A673 (cell line): ENCODE measurements around the gene KRT71. TPM values are rescaled to one million over a fixed set of nuclear protein-coding genes. Genes with fewer than 3 reads are reported as not detected.

Experiments
- BruUV-seq: library from RNA; stranded (reverse); fragments of 400-500 nt; replicated peaks from 2 replicates; lab custom pipeline; 2021; lab: Mats Ljungman, UMichigan
- CTCF ChIA-PET: fragments of 300-600 bp; sonication (Branson Sonifier 250); formaldehyde crosslinking; loops from one replicate; lab custom pipeline; 2022; ENCODE audit warnings: antibody characterized with exemption; lab: Charles Lee
- POLR2A ChIA-PET: fragments of 300-600 bp; sonication (Branson Sonifier 250); formaldehyde crosslinking; loops from one replicate; lab custom pipeline; 2022; ENCODE audit warnings: antibody characterized with exemption; ENCODE audit not compliant: low non-redundant PET; lab: Charles Lee
- DNase-seq: peaks from one replicate; pipeline ENCODE4 v3.0.0-alpha.2; 2015; ENCODE audit warnings: low spot score
- H3K27ac ChIP-seq: fragments of 200-600 bp; sonication (generic); 2 replicates; pipeline ENCODE4 v1.5.1; 2016; ENCODE audit warnings: mixed run types, low read depth, mild to moderate bottlenecking, mixed read lengths, antibody characterized with exemption, low read length; ENCODE audit not compliant: poor library complexity, severe bottlenecking
- H3K27me3 ChIP-seq: fragments of 200-600 bp; sonication (generic); replicated peaks from 2 replicates; pipeline ENCODE4 v1.6.1; 2017; ENCODE audit warnings: mixed run types, low read depth, mild to moderate bottlenecking, mixed read lengths, antibody characterized with exemption, low read length; ENCODE audit not compliant: insufficient read depth, poor library complexity
- H3K36me3 ChIP-seq: fragments of 200-600 bp; sonication (generic); 2 replicates; pipeline ENCODE4 v1.6.1; 2016; ENCODE audit warnings: mixed run types, mild to moderate bottlenecking, mixed read lengths, antibody characterized with exemption, low read length; ENCODE audit not compliant: insufficient read depth, poor library complexity, severe bottlenecking
- H3K4me1 ChIP-seq: fragments of 200-600 bp; sonication (generic); 2 replicates; pipeline ENCODE4 v1.6.1; 2017; ENCODE audit warnings: mixed run types, mild to moderate bottlenecking, mixed read lengths, antibody characterized with exemption, low read length; ENCODE audit not compliant: insufficient read depth, poor library complexity, severe bottlenecking
- H3K4me3 ChIP-seq: fragments of 200-600 bp; sonication (generic); 2 replicates; pipeline ENCODE4 v1.5.1; 2016; ENCODE audit warnings: low read depth, mixed run types, mild to moderate bottlenecking, mixed read lengths, low read length; ENCODE audit not compliant: poor library complexity, severe bottlenecking
- H3K9me3 ChIP-seq: fragments of 200-600 bp; sonication (generic); 2 replicates; pipeline ENCODE4 v1.6.1; 2016; ENCODE audit warnings: mixed run types, low read depth, mild to moderate bottlenecking, mixed read lengths, antibody characterized with exemption, low read length; ENCODE audit not compliant: poor library complexity, severe bottlenecking
- CTCF ChIP-seq: fragments of 300-800, 200-600 bp; sonication (generic); conservative IDR thresholded peaks from 2 replicates; pipeline ENCODE4 v1.5.1; 2017; ENCODE audit warnings: low read depth, mild to moderate bottlenecking, antibody characterized with exemption, low read length, moderate library complexity, mixed read lengths
- EZH2 ChIP-seq: fragments of 200-600 bp; sonication (generic); IDR thresholded peaks from 2 replicates; pipeline ENCODE4 v1.6.1; 2017; ENCODE audit warnings: borderline replicate concordance, low read depth, mild to moderate bottlenecking, mixed read lengths, antibody characterized with exemption, low read length; ENCODE audit not compliant: poor library complexity, severe bottlenecking
- intact Hi-C: fragments of 100-400 bp; cut with micrococcal nuclease; formaldehyde crosslinking; loops from one replicate; pipeline ENCODE4 v1.10.0; 2022; ENCODE audit not compliant: unreplicated experiment
- total RNA-seq: library from RNA; stranded (reverse); gene quantifications from 2 replicates; pipeline ENCODE4 v1.2.3, GENCODE V29; 2021

Gene KRT71
- total RNA-seq, 1 experiment from 2014 or later: not detected

DNA sequence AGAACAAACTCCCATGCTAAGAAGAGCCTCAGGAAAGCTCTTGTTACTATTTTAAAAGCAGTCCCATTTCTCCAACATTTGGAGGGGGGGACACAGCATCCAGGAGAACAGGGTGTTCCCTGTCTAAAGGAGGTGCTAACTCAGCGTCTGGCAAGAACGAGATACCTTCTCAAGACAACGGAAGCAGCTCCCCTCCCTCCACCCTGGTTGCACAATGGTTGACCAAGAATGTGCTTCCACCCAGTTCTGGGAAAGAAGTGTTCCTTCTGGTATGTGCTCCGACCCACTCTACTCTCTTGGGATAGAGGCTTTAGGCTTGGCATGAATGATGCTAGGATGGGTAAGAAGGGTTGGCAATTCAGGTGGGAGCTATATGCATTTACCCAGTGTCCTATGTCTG is 58.4 kb downstream of the KRT71 start:
- H3K36me3 ChIP-seq: no peaks in the 10 kb centered on the region
- ChIA-PET CTCF (no interaction called here), POLR2A (no interaction called here)
- H3K4me1 ChIP-seq: peaks cover 12% of the 10 kb centered on the region
- no TSS peak for BruUV-seq
- no peak for TF ChIP-seq EZH2
- TF ChIP-seq CTCF: no peak
- no peaks in the 10 kb centered on the region for H3K9me3 ChIP-seq
- intact Hi-C loops: no loop called here
- H3K27me3 ChIP-seq: peaks cover 18% of the 10 kb centered on the region
- no peak for DNase-seq
- no peak overlapping the region for H3K4me3 ChIP-seq
- no peak overlapping the region for H3K27ac ChIP-seq

DNA sequence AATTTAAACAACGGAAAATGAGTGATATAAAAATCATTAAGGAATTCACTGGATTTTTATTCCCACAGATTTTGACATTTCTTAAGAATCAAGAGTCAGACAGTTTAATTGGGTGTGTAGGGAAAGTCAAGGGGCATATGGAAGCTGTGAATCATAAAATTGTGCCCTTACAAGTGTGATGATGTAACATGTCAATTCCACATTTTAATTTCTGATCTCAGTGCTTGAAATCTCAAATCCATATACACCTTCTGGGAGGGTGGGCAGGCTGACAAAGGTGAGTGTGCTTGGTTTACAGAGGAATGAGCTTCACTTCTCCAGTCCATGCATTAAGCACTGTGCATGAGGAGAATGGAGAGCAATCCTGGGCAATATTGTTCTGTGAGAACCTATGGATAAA is 58.8 kb downstream of the KRT71 start:
- no peak overlapping the region for H3K4me3 ChIP-seq
- peaks cover 21% of the 10 kb centered on the region for H3K27me3 ChIP-seq
- no peaks in the 10 kb centered on the region for H3K36me3 ChIP-seq
- ChIA-PET POLR2A (no interaction called here), CTCF (no interaction called here)
- BruUV-seq: no TSS peak
- H3K27ac ChIP-seq: no peak overlapping the region
- no peak for DNase-seq
- peaks cover 12% of the 10 kb centered on the region for H3K4me1 ChIP-seq
- TF ChIP-seq EZH2 (no peak), CTCF (no peak)
- intact Hi-C loops: no loop called here
- H3K9me3 ChIP-seq: no peaks in the 10 kb centered on the region

Other genes with a start within 250 kb of the KRT71 start
- gene KRT83, start 231.7 kb downstream of the KRT71 start, total RNA-seq: not detected in 2 replicates
- gene KRT85, start 185.7 kb downstream of the KRT71 start, total RNA-seq: not detected in 2 replicates
- not detected in 2 replicates for gene KRT84, start 167.5 kb downstream of the KRT71 start, total RNA-seq
- gene KRT82, start 146.8 kb downstream of the KRT71 start, total RNA-seq: not detected in 2 replicates
- not detected in 2 replicates for gene KRT75, start 118.8 kb downstream of the KRT71 start, total RNA-seq
- not detected in 2 replicates for gene KRT6B, start 101.0 kb downstream of the KRT71 start, total RNA-seq
- not detected in 2 replicates for gene KRT6C, start 79.3 kb downstream of the KRT71 start, total RNA-seq
- 0.24 TPM in 1 of 2 replicates, not detected in the other for gene KRT6A, start 59.9 kb downstream of the KRT71 start, total RNA-seq
- 0.48 and 0.67 TPM in 2 replicates for gene KRT5, start 32.8 kb downstream of the KRT71 start, total RNA-seq
- gene KRT74, start 20.7 kb upstream of the KRT71 start, total RNA-seq: not detected in 2 replicates
- not detected in 2 replicates for gene KRT72, start 48.3 kb upstream of the KRT71 start, total RNA-seq
- not detected in 2 replicates for gene KRT73, start 65.4 kb upstream of the KRT71 start, total RNA-seq
- gene KRT2, start 99.1 kb upstream of the KRT71 start, total RNA-seq: not detected in 2 replicates
- not detected in 2 replicates for gene KRT1, start 127.3 kb upstream of the KRT71 start, total RNA-seq
- gene KRT77, start 150.4 kb upstream of the KRT71 start, total RNA-seq: not detected in 2 replicates
- gene KRT76, start 224.2 kb upstream of the KRT71 start, total RNA-seq: not detected in 2 replicates
- not detected in 2 replicates for gene KRT3, start 243.0 kb upstream of the KRT71 start, total RNA-seq